K562 (cell line): ENCODE measurements around the gene VEGFB. TPM values are rescaled to one million over a fixed set of nuclear protein-coding genes. Genes with fewer than 3 reads are reported as not detected.

ENCODE experiments used
- BMI1 ChIP-seq: fragments of 150-350 bp; IDR thresholded peaks from 2 replicates; pipeline ENCODE4 v1.6.1; 2014; ENCODE audit warnings: low read length
- CCNT2 ChIP-seq: IDR thresholded peaks from 2 replicates; pipeline ENCODE4 v1.6.1; 2011; ENCODE audit warnings: borderline replicate concordance, low read depth, mild to moderate bottlenecking, moderate library complexity, mixed read lengths, low read length; ENCODE audit not compliant: insufficient read length; ENCODE audit errors: extremely low read depth
- CREB1 ChIP-seq, 2 experiments: sonication (generic) in 1 of 2; formaldehyde crosslinking in 1 of 2; IDR thresholded peaks; 2 replicates each; pipeline versions ENCODE4 v1.6.1 to v1.8.0; 2012 to 2022; ENCODE audit warnings: inconsistent platforms in 1 of 2, mild to moderate bottlenecking in 1 of 2, missing genetic modification reagents in 1 of 2, moderate library complexity in 1 of 2
- ETV6 ChIP-seq, 3 experiments: fragments of 150-350 bp in 1 of 3; sonication (generic) in 1 of 3; formaldehyde crosslinking in 1 of 3; IDR thresholded peaks; 2 replicates each; pipeline versions ENCODE4 v1.6.1 to v1.8.0; 2014 to 2022; ENCODE audit warnings: borderline replicate concordance in 2 of 3, low read depth in 2 of 3, antibody characterized with exemption in 1 of 3, low read length in 1 of 3, mild to moderate bottlenecking in 1 of 3, missing genetic modification reagents in 1 of 3
- HMG20A ChIP-seq: fragments of 450-650 bp; formaldehyde crosslinking; conservative IDR thresholded peaks from 2 replicates; pipeline ENCODE4 v1.4.0; 2020; ENCODE audit warnings: mild to moderate bottlenecking, mixed read lengths
- LARP7 ChIP-seq: fragments of 450-650 bp; IDR thresholded peaks from 2 replicates; pipeline ENCODE4 v1.6.1; 2016
- PHTF2 ChIP-seq: fragments of 250-450 bp; sonication (Bioruptor Pico); IDR thresholded peaks from 2 replicates; pipeline ENCODE4 v1.5.0; 2021; ENCODE audit warnings: mild to moderate bottlenecking
- RBM14 ChIP-seq: fragments of 200-400 bp; formaldehyde crosslinking; IDR thresholded peaks from 2 replicates; pipeline ENCODE4 v1.6.1; 2018; ENCODE audit warnings: low read depth, mild to moderate bottlenecking, low read length, moderate library complexity, borderline replicate concordance; ENCODE audit not compliant: insufficient read depth
- STAT5B ChIP-seq: fragments of 250-450 bp; sonication (Bioruptor Pico); IDR thresholded peaks from 2 replicates; pipeline ENCODE4 v1.8.0; 2021; ENCODE audit warnings: mild to moderate bottlenecking, inconsistent platforms
- YY1 ChIP-seq, 3 experiments: IDR thresholded peaks; 2 replicates each; pipeline ENCODE4 v1.6.1; 2011; ENCODE audit warnings: low read length in 2 of 3, mild to moderate bottlenecking in 2 of 3, moderate library complexity in 2 of 3, borderline replicate concordance in 1 of 3, control low read depth in 1 of 3, low read depth in 1 of 3; ENCODE audit not compliant: insufficient read depth in 3 of 3, insufficient replicate concordance in 2 of 3, control insufficient read depth in 1 of 3, insufficient read length in 1 of 3; ENCODE audit errors: extremely low read depth in 1 of 3
- ZNF436 ChIP-seq: fragments of 250-450, 450-650 bp; sonication (Bioruptor Pico); formaldehyde crosslinking; IDR thresholded peaks from 2 replicates; pipeline ENCODE4 v1.7.0; 2020; ENCODE audit warnings: mild to moderate bottlenecking
- polyA plus RNA-seq, 8 experiments: library from polyadenylated mRNA; depleted of rRNA in 4 of 8; stranded (reverse) in 5 of 8; unstranded in 3 of 8; fragments of >200 nt; fragmentation: Nextera tagmentation in 2 of 8; fragmentation: Illumina TruSeq in 1 of 8; extraction: Ambion mirVana in 2 of 8; extraction: Trizol in 1 of 8; gene quantifications; 2 replicates each; pipeline versions ENCODE4 v1.2.1 to v1.2.3, GENCODE V29; 2011 to 2014; ENCODE audit warnings: inconsistent platforms in 1 of 8, missing spikeins in 1 of 8
- total RNA-seq, 7 experiments: library from RNA; depleted of rRNA in 6 of 7; stranded (reverse); fragments of >200 nt in 6 of 7; fragmentation: Illumina TruSeq in 2 of 7; extraction: Trizol in 2 of 7; gene quantifications; 2 replicates each; pipeline versions ENCODE4 v1.2.1 to v1.2.3, GENCODE V29; 2011 to 2021; ENCODE audit warnings: low replicate concordance in 1 of 7
- TF ChIP-seq, protein P1 (sequence below): fragments of 450-650 bp; IDR thresholded peaks from 2 replicates; pipeline ENCODE4 v1.6.1; 2016; ENCODE audit warnings: borderline replicate concordance
- TF ChIP-seq, protein P2 (sequence below), 3 experiments: fragments of 200-800 bp in 1 of 3; fragments of 250-450 bp in 1 of 3; fragments of 450-650 bp in 1 of 3; sonication (Bioruptor Pico) in 1 of 3; sonication (Bioruptor generic) in 1 of 3; formaldehyde crosslinking in 1 of 3; IDR thresholded peaks; 2 replicates each; pipeline versions ENCODE4 v1.6.1 to v1.8.0; 2016 to 2022; ENCODE audit warnings: mild to moderate bottlenecking in 2 of 3, missing genetic modification characterization in 2 of 3, missing compliant biosample characterization in 1 of 3, moderate library complexity in 1 of 3
- TF ChIP-seq, protein P3 (sequence below): sonication (generic); formaldehyde crosslinking; IDR thresholded peaks from 2 replicates; pipeline ENCODE4 v1.4.0; 2020; ENCODE audit warnings: mild to moderate bottlenecking, missing genetic modification reagents
- TF ChIP-seq, protein P4 (sequence below): fragments of 250-450 bp; sonication (Bioruptor Pico); IDR thresholded peaks from 2 replicates; pipeline ENCODE4 v1.4.0; 2020

Gene VEGFB
- total and polyA plus RNA-seq, 9 of the 15 experiments (the other 6 are each of a cell fraction or from before 2014, with no cell fraction given), result 11.0 to 83.4 (median 25.7) TPM

DNA sequence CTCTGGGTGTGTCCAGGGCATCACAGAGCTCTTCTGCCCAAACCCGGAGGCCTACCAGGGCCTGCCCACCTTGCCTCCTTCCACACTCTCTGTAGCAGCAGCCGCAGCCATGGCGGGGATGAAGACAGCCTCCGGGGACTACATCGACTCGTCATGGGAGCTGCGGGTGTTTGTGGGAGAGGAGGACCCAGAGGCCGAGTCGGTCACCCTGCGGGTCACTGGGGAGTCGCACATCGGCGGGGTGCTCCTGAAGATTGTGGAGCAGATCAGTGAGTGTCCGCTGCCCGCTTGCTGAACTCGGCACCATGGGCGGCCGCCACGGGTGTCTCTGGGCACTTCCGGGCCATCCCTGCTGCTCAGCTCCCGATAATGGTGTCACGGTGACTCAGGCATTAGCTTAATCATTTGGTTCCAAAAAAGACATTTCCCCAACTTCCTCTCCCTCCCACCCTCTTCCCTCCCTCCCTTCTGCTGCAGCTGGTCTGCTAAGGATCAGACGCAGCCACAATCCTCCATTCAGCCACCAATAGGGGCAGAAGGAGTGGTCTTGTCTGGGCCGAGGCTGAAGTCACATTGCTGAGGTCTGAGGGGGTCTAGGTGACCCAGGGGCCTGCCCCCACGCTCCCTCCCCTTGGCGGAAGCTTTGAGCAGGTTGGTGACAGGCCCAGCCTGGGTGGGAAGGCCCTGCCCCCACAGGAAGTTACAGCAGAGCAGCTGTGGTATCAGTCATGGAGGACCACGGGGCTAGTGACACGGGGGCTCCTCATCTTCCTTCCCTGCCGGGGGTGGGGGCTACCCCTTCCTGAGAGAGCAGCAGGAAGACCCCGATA is 26.9 kb upstream of the VEGFB start (continued):
- TF ChIP-seq, protein P1, sequence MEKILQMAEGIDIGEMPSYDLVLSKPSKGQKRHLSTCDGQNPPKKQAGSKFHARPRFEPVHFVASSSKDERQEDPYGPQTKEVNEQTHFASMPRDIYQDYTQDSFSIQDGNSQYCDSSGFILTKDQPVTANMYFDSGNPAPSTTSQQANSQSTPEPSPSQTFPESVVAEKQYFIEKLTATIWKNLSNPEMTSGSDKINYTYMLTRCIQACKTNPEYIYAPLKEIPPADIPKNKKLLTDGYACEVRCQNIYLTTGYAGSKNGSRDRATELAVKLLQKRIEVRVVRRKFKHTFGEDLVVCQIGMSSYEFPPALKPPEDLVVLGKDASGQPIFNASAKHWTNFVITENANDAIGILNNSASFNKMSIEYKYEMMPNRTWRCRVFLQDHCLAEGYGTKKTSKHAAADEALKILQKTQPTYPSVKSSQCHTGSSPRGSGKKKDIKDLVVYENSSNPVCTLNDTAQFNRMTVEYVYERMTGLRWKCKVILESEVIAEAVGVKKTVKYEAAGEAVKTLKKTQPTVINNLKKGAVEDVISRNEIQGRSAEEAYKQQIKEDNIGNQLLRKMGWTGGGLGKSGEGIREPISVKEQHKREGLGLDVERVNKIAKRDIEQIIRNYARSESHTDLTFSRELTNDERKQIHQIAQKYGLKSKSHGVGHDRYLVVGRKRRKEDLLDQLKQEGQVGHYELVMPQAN, result peak; percentile 81
- TF ChIP-seq HMG20A (CRISPR knock-in tag), result no peak
- TF ChIP-seq, protein P2, sequence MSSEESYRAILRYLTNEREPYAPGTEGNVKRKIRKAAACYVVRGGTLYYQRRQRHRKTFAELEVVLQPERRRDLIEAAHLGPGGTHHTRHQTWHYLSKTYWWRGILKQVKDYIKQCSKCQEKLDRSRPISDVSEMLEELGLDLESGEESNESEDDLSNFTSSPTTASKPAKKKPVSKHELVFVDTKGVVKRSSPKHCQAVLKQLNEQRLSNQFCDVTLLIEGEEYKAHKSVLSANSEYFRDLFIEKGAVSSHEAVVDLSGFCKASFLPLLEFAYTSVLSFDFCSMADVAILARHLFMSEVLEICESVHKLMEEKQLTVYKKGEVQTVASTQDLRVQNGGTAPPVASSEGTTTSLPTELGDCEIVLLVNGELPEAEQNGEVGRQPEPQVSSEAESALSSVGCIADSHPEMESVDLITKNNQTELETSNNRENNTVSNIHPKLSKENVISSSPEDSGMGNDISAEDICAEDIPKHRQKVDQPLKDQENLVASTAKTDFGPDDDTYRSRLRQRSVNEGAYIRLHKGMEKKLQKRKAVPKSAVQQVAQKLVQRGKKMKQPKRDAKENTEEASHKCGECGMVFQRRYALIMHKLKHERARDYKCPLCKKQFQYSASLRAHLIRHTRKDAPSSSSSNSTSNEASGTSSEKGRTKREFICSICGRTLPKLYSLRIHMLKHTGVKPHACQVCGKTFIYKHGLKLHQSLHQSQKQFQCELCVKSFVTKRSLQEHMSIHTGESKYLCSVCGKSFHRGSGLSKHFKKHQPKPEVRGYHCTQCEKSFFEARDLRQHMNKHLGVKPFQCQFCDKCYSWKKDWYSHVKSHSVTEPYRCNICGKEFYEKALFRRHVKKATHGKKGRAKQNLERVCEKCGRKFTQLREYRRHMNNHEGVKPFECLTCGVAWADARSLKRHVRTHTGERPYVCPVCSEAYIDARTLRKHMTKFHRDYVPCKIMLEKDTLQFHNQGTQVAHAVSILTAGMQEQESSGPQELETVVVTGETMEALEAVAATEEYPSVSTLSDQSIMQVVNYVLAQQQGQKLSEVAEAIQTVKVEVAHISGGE (CRISPR knock-in tag; IDR thresholded peaks at IDR 0.05), result peak in 2 of 3 experiments; percentile 29 to 74; a peak in 3 of 6 replicates
- TF ChIP-seq ZNF436 (CRISPR knock-in tag), result no peak
- TF ChIP-seq, protein P3, sequence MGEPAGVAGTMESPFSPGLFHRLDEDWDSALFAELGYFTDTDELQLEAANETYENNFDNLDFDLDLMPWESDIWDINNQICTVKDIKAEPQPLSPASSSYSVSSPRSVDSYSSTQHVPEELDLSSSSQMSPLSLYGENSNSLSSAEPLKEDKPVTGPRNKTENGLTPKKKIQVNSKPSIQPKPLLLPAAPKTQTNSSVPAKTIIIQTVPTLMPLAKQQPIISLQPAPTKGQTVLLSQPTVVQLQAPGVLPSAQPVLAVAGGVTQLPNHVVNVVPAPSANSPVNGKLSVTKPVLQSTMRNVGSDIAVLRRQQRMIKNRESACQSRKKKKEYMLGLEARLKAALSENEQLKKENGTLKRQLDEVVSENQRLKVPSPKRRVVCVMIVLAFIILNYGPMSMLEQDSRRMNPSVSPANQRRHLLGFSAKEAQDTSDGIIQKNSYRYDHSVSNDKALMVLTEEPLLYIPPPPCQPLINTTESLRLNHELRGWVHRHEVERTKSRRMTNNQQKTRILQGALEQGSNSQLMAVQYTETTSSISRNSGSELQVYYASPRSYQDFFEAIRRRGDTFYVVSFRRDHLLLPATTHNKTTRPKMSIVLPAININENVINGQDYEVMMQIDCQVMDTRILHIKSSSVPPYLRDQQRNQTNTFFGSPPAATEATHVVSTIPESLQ (CRISPR knock-in tag), result no peak; the same call in 1 of the 2 replicates
- TF ChIP-seq ETV6 (IDR thresholded peaks at IDR 0.05; ENCODE audit: borderline replicate concordance in 1 of 2, low read depth in 2 of 2, low read length in 1 of 2), result peak; percentile 68 to 75; a peak in 2 of 4 replicates
- no peak for TF ChIP-seq ETV6 (CRISPR knock-in tag; IDR thresholded peaks at IDR 0.05; ENCODE audit: borderline replicate concordance)
- TF ChIP-seq PHTF2 (CRISPR knock-in tag), result no peak
- TF ChIP-seq, protein P4, sequence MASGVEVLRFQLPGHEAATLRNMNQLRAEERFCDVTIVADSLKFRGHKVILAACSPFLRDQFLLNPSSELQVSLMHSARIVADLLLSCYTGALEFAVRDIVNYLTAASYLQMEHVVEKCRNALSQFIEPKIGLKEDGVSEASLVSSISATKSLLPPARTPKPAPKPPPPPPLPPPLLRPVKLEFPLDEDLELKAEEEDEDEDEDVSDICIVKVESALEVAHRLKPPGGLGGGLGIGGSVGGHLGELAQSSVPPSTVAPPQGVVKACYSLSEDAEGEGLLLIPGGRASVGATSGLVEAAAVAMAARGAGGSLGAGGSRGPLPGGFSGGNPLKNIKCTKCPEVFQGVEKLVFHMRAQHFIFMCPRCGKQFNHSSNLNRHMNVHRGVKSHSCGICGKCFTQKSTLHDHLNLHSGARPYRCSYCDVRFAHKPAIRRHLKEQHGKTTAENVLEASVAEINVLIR (CRISPR knock-in tag), result no peak
- no peak for TF ChIP-seq RBM14
- peak; percentile 32 to 81 (median 79) for TF ChIP-seq YY1 (IDR thresholded peaks at IDR 0.05; ENCODE audit: borderline replicate concordance in 1 of 3, control insufficient read depth in 1 of 3, extremely low read depth in 1 of 3, insufficient read depth in 3 of 3, insufficient read length in 1 of 3, insufficient replicate concordance in 2 of 3, low read depth in 1 of 3, low read length in 2 of 3)
- no peak for TF ChIP-seq BMI1
- TF ChIP-seq LARP7, result no peak
- no peak for TF ChIP-seq CCNT2
- peak; percentile 42; the same call in 1 of the 2 replicates for TF ChIP-seq CREB1 (IDR thresholded peaks at IDR 0.05)
- peak; percentile 65 for TF ChIP-seq CREB1 (CRISPR knock-in tag; IDR thresholded peaks at IDR 0.05)
- TF ChIP-seq STAT5B (CRISPR knock-in tag), result no peak
